ENCODE measurements around the gene ASXL2. TPM values are rescaled to one million over a fixed set of nuclear protein-coding genes. Genes with fewer than 3 reads are reported as not detected.

ASXL2 gene
- total RNA-seq, 1 donor = 22.0 TPM

- no peak for TF ChIP-seq CTCF (IDR thresholded peaks at IDR 0.05; ENCODE audit: insufficient read depth, low read length)
- no peak overlapping the region for H3K4me3 ChIP-seq (ENCODE audit: low read depth, low read length)
- DNase-seq (ENCODE audit: low read depth) = no peak
Measured at GRCh38 chr2:25895610-25896009, 17.3 kb upstream of the ASXL2 start.

GRCh38 chr2:25895018-25895417 is 16.7 kb upstream of the ASXL2 start:
- no peak for TF ChIP-seq CTCF (IDR thresholded peaks at IDR 0.05; ENCODE audit: insufficient read depth, low read length)
- H3K4me3 ChIP-seq (ENCODE audit: low read depth, low read length) = no peak overlapping the region
- no peak for DNase-seq (ENCODE audit: low read depth)

- DNase-seq (ENCODE audit: low read depth) = peak; percentile 49
- no peak for TF ChIP-seq CTCF (IDR thresholded peaks at IDR 0.05; ENCODE audit: insufficient read depth, low read length)
Measured at GRCh38 chr2:25894135-25894830, 16.0 kb upstream of the ASXL2 start.

GRCh38 chr2:25891672-25892071 is 13.4 kb upstream of the ASXL2 start:
- no peak overlapping the region for H3K4me3 ChIP-seq (ENCODE audit: low read depth, low read length)
- no peak for TF ChIP-seq CTCF (IDR thresholded peaks at IDR 0.05; ENCODE audit: insufficient read depth, low read length)
- DNase-seq (ENCODE audit: low read depth) = no peak

More at GRCh38 chr2:25894135-25894830, 16.0 kb upstream of the ASXL2 start:
- H3K4me3 ChIP-seq (ENCODE audit: low read depth, low read length) = no peak overlapping the region

GRCh38 chr2:25887624-25888242 is 9.4 kb upstream of the ASXL2 start:
- TF ChIP-seq CTCF (IDR thresholded peaks at IDR 0.05; ENCODE audit: insufficient read depth, low read length) = no peak
- no peak for DNase-seq (ENCODE audit: low read depth)
- H3K4me3 ChIP-seq (ENCODE audit: low read depth, low read length) = no peak overlapping the region

GRCh38 chr2:25885933-25886332 is 7.6 kb upstream of the ASXL2 start:
- H3K4me3 ChIP-seq (ENCODE audit: low read depth, low read length) = no peak overlapping the region
- no peak for TF ChIP-seq CTCF (IDR thresholded peaks at IDR 0.05; ENCODE audit: insufficient read depth, low read length)
- DNase-seq (ENCODE audit: low read depth) = peak; percentile 56
